Muscle layer of colon (tissue), 2 donors: ENCODE results near the gene FEV.

ENCODE experiments used
- H3K27ac ChIP-seq: one replicate; pipeline ENCODE4 v1.7.0; 2013; ENCODE audit warnings: low read depth, mild to moderate bottlenecking, low read length, moderate library complexity
- H3K27me3 ChIP-seq, 2 donors: one replicate each; pipeline ENCODE4 v1.7.0; 2013; ENCODE audit warnings: low read length in 2 of 2, mild to moderate bottlenecking in 2 of 2; ENCODE audit not compliant: insufficient read depth in 2 of 2, control insufficient read depth in 1 of 2
- H3K36me3 ChIP-seq: one replicate; pipeline ENCODE4 v1.7.0; 2013; ENCODE audit warnings: mild to moderate bottlenecking, low read length; ENCODE audit not compliant: insufficient read depth
- H3K4me1 ChIP-seq: one replicate; pipeline ENCODE4 v1.7.0; 2013; ENCODE audit warnings: mild to moderate bottlenecking, low read length; ENCODE audit not compliant: insufficient read depth
- H3K4me3 ChIP-seq, 2 donors: one replicate each; pipeline ENCODE4 v1.7.0; 2013; ENCODE audit warnings: low read length in 2 of 2, low read depth in 1 of 2, mild to moderate bottlenecking in 1 of 2, moderate library complexity in 1 of 2
- H3K9ac ChIP-seq: one replicate; pipeline ENCODE4 v1.7.0; 2013; ENCODE audit warnings: low read length
- H3K9me3 ChIP-seq: one replicate; pipeline ENCODE4 v1.7.0; 2013; ENCODE audit warnings: mild to moderate bottlenecking, low read length
- donor health status: abdominal sarcoma.
- donor health status: Adenocarcinoma of cecum.

FEV gene

DNA sequence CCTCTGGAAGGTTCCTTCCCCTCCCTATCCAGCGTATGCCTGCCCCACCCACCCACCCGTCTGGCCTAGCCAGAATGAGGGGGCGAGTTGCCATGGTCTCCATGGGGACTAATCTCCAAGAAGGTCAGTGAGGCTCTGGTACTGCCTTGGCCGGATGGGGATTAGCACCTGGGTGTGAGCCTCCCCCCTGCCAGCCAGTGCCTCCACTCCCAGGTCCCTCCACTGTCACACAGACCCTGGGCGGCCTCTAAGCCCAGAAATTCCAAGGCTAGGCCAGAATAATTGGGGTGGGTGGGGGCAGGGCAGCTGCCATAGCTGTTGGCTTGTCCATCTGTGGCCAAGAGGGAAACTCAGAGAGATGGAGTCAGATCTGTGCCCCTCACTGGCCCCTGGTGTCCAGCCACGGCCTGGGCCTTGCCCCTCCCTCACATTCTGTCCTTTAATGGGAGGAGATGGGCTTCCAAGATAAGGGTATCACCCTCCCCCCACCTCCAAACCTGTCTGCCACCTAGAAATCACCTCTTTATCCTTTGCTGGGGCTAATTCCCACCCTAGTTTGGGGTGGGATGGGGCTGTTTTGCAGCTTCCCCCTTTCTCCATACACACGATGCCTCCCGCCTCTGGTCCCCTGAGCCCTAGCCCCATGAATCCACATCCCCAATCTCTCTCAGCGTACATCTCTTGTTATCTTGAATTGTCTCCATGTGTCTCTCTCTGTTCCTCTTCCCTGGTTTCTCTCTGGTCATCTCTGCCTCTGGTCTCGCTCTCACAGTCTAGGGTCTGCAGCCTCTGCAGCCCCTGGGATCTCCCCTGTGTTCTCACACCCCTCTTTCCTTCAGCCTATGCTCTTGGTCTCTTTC lies 14.3 kb upstream of the FEV start:
- no peak overlapping the region for H3K9ac ChIP-seq
- no peaks in the 10 kb centered on the region for H3K9me3 ChIP-seq
- peaks cover 15% of the 10 kb centered on the region for H3K4me1 ChIP-seq
- H3K4me3 ChIP-seq = no peak overlapping the region
- H3K27ac ChIP-seq = no peak overlapping the region
- no peaks in the 10 kb centered on the region for H3K36me3 ChIP-seq
- H3K27me3 ChIP-seq = peaks cover 64 to 80% of the 10 kb centered on the region in 2 donors

DNA sequence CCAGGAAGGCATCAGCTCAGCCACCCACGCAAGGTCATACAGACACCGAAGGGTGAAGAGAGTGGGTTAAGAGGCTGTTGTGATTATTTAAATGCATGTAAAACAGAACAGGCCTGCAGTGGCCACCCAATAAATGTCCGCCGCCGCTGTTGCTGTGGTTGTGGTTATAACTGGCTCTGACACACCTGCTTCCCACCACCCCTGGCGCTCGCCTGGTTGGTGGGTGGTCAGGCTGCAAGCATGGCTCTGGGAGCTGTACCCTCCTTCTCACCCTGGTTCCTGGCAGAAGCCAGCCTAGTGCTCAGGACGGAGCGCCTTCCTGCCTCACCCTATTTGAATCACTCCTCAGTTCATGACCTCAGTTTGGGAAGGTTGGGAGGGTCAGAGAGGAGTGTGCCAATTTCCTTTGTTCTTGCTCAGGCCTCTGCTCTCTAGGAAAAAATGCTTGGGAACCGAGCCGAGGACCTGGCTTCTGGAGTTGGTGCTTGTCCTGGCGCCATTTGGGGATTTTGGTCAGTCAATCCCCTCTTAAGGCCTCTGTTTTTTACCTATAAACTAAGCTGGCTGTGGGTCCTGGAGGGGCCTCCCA lies 13.5 kb upstream of the FEV start:
- Histone ChIP-seq H3K4me1 (peaks cover 19% of the 10 kb centered on the region), H3K36me3 (no peaks in the 10 kb centered on the region), H3K27ac (no peak overlapping the region), H3K4me3 (no peak overlapping the region), H3K9ac (no peak overlapping the region), H3K9me3 (no peaks in the 10 kb centered on the region), H3K27me3 (peaks cover 64 to 80% of the 10 kb centered on the region in 2 donors)

DNA sequence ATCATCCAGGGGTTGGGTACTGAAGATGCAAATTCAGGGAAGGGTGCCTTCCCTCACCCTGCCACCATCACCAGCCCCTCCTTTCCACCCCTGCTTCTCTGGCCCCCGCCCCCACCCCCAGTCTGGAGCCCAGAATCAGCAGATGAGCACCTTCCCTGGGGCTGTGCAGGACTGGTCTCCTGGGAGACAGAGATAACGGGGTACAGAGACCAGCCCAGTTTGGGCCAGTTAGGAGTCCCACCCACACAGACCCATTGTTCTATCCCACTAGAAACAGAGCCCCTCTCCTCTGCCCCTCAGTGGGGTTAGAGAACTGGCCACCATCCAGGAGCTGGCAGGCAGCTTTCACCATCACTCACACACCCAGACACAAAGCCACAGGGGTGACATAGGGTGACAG lies 12.7 kb upstream of the FEV start:
- Histone ChIP-seq H3K36me3 (no peaks in the 10 kb centered on the region), H3K9me3 (no peaks in the 10 kb centered on the region), H3K27me3 (peaks cover 62 to 80% of the 10 kb centered on the region in 2 donors), H3K4me3 (no peak overlapping the region), H3K27ac (no peak overlapping the region), H3K9ac (no peak overlapping the region), H3K4me1 (peaks cover 27% of the 10 kb centered on the region)

DNA sequence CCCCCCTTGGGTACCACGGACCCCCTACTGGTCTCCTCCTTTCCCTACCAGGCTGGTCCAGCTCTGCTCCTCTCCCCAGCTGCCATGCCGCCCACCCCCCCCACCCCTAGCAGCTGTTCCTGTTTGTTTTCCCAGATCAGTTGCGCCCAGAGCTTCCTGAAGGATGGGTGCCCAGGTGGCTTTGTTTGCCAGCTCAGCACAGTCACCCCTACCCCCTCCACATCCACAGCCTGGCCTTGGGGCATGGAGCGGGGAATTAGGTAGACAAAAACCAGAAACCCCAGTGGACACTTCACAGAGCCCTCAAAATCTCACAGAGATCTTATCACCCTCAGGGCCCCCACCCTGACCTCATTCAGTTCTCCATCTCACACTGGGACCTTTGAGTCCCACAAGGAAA lies 12.0 kb upstream of the FEV start:
- no peak overlapping the region for H3K9ac ChIP-seq
- no peaks in the 10 kb centered on the region for H3K36me3 ChIP-seq
- no peaks in the 10 kb centered on the region for H3K9me3 ChIP-seq
- H3K27ac ChIP-seq = no peak overlapping the region
- H3K4me3 ChIP-seq = no peak overlapping the region
- peaks cover 62 to 80% of the 10 kb centered on the region in 2 donors for H3K27me3 ChIP-seq
- peaks cover 25% of the 10 kb centered on the region for H3K4me1 ChIP-seq

DNA sequence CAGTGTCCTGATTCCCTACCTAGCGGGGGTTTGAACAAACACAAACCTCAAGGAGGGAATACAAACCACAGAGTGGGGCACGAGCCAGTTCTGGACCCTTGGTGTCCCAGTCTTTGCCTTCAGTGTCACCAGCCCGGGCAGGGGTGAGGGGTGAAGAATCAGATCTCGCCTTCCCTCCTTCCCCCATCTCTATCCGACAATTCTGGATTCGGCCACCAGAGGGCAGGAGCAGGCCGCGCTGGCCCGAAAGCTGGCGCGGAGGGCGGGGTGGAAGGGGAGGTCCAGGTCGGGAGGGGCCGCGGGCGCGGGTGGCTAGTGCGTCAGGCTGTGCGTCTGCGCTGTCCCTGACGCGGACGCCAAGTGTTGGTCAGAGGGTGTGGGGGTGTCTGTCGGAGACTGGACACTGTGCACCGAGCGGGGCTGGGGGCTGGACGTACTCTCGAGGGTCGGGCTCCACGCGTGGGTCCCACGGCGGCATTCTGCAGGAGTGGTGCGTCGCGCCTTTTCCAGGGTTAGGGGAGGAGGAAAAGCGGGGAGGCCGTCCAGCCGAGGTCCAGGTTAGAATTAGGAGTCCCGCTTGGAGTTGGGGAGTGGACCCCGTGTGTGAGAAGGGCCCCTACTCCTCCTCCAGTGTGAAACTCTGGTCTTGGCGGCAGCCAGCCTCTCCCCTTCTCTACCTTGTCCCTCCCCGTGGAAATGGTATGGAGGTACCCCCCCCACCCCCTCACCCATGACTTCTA lies 11.2 kb upstream of the FEV start:
- Histone ChIP-seq H3K4me1 (peaks cover 24% of the 10 kb centered on the region), H3K9ac (no peak overlapping the region), H3K27me3 (peaks cover 68 to 80% of the 10 kb centered on the region in 2 donors), H3K9me3 (no peaks in the 10 kb centered on the region), H3K36me3 (no peaks in the 10 kb centered on the region), H3K4me3 (peak overlapping the region in 1 of 2 donors; percentile 45), H3K27ac (no peak overlapping the region)

DNA sequence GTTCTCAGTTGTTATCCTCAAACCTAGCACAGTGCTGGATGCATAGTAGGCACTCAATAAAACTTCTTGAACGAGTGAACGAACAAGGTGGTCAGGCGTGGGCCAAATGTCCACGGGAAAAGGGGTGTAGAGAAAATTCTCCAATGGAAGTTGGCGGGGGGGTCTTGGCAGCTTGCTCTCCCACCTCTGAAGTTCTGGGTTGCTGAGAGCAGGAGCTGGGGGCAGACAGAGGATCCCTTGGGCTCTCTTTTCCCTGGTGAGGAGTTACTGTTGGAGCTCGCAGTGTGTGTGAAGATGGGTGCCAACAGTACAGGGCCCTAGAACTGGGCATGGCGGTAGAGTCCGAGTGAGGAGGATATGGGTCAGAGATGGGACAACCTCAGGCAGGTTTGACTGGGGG lies 10.6 kb upstream of the FEV start:
- Histone ChIP-seq H3K9ac (no peak overlapping the region), H3K27me3 (peaks cover 68 to 80% of the 10 kb centered on the region in 2 donors)

DNA sequence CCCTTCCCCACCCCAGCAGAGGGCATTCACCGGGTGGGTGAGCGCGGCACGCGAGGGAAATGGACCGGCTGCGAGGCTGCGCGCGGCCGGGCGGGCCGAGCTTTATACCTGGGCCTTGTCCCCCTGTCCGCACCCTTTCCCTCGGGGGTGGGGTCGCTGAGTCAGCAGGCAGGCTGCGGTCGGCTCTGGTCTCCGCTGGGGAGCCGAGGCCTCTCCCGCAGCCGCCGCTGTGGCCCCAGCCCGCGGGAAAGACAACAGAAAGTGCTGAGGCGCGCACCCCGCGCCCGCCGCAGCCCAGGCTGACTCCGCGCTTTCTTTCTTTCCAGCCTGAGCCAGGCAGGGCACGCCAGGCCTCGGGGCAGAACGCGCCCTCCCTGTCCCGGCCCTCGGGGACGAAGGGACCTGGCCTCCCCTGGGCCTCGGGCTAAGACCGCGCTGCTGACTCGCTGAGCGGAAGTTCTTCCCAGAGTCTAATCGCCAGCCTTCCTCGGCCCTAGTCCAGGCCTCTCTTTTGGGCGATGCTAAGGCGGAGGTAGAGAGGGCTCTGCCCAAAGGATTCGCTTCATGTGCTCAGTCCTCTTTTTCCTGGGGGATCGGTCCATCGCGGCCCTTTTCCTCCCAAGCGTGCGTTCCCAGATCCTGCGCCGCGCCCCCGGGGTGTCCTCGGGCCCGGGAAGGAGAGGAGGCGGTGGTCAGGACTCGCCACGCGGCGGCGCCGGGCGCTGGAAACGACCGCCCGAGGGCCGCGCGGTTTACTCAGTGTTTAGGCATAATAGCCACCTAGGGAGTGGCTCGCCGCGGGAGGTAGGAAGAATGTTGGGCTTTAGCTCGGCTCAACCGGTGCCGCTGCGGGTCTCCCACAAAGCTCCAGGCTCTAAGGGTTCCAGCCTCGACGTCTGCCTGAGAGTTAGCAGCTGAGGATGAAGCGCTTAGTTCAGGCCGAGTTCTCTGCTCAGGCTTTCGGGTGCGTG lies 8.6 kb upstream of the FEV start, which contains the start of gene CRYBA2:
Gene CRYBA2 (minus strand): TSS at position 78 of the 971 bp plus-strand sequence. CDS start 246 bp downstream, outside the sequence.
- peaks cover 24% of the 10 kb centered on the region for H3K4me1 ChIP-seq
- H3K27me3 ChIP-seq = peaks cover 69 to 84% of the 10 kb centered on the region in 2 donors
- H3K9me3 ChIP-seq = no peaks in the 10 kb centered on the region
- H3K9ac ChIP-seq = no peak within 1 kb of the TSS
- no peaks in the 10 kb centered on the region for H3K36me3 ChIP-seq
- no peak within 1 kb of the TSS for H3K27ac ChIP-seq
- peak within 1 kb of the TSS; percentile 35 to 50 for H3K4me3 ChIP-seq

More for the DNA sequence above, 10.6 kb upstream of the FEV start:
- Histone ChIP-seq H3K9me3 (no peaks in the 10 kb centered on the region), H3K4me3 (peak overlapping the region in 1 of 2 donors; percentile 45), H3K27ac (no peak overlapping the region), H3K36me3 (no peaks in the 10 kb centered on the region), H3K4me1 (peaks cover 24% of the 10 kb centered on the region)

DNA sequence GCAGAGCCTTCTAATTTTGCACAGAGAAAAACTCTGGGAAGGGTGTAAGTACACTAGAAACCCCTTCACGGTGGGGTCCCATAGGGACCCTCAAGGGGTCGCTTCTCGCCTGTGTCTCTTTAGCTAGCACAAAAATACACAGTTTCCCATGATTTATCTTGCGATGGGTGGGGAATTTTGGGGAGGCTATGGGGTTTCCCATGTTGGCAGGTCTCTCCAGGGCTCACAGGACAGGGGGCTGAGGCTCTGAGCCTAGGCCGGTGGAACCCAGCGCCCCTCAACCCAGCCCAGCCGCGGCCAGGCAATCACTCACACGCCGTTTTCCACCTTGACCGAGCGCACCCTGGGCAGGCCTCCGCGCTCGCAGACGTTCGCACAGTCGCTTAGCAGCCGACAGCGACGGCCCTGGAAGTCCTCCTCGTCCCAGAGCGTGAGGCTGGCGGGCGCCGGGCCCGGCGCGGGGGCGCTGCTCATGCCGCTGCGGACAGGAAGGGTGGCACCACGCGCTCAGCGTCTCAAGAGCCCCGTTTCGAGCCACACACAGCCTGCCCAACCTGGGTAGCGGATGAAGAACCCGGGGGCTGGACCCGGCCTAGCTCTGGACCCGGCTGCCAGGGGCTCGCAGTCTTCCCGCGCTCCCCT lies 7.8 kb upstream of the FEV start:
- H3K4me3 ChIP-seq = peak overlapping the region; percentile 35 to 50
- H3K27me3 ChIP-seq = peaks cover 75 to 87% of the 10 kb centered on the region in 2 donors
- no peak overlapping the region for H3K27ac ChIP-seq
- no peak overlapping the region for H3K9ac ChIP-seq
- no peaks in the 10 kb centered on the region for H3K9me3 ChIP-seq
- peaks cover 24% of the 10 kb centered on the region for H3K4me1 ChIP-seq
- no peaks in the 10 kb centered on the region for H3K36me3 ChIP-seq

DNA sequence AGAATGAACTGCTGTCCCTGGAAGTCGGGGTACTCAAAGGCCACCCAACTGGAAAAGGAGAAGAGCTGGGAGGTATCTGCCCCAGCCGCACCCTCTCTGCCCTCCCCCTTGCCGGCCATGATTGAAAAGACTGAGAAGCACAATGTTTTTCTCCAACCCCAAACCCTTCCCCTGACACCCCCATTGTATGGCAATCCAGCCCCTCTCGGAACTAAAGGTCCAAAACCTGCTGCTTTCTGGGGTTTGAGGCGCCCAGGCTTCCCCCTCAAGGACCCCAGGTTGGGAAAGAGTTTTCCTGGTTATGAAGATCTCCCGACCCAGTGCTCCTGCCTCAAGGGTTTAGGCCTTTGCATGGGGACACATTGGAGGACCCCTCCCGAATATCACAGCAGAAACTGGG lies 7.2 kb upstream of the FEV start:
- Histone ChIP-seq H3K4me1 (peaks cover 24% of the 10 kb centered on the region), H3K27me3 (peaks cover 74 to 89% of the 10 kb centered on the region in 2 donors), H3K36me3 (no peaks in the 10 kb centered on the region), H3K9me3 (no peaks in the 10 kb centered on the region), H3K9ac (no peak overlapping the region), H3K4me3 (no peak overlapping the region), H3K27ac (no peak overlapping the region)

DNA sequence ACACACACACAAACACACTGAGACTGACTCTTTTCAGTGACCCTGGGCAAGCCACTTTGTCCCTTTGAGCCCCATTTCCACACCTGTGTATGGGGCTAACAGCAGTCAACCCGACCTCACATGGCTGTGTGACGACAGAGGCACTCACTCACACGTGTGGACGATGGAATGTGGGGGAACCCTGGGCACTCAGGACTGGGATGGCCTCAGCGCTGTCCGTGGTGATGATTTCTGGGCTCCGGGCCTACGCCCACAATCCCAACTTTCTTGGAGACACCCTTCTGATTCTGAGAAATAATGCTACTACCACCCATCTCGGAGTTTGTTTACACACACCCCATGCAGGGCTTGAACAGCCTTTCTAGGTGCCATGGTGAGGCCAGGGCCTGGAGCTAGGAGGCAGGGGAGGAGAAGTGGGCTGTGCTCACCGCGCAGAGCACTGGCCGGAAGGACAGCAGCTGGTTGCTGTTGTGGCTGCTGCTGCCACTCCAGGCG lies 6.7 kb upstream of the FEV start:
- H3K27ac ChIP-seq = no peak overlapping the region
- H3K4me3 ChIP-seq = no peak overlapping the region
- H3K9ac ChIP-seq = no peak overlapping the region
- peaks cover 24% of the 10 kb centered on the region for H3K4me1 ChIP-seq
- no peaks in the 10 kb centered on the region for H3K9me3 ChIP-seq
- H3K36me3 ChIP-seq = no peaks in the 10 kb centered on the region
- peaks cover 78 to 93% of the 10 kb centered on the region in 2 donors for H3K27me3 ChIP-seq
